GM12864 (cell line): ENCODE results near the gene HEPACAM.

ENCODE experiments used
- DNase-seq: peaks from one replicate; pipeline ENCODE4 v3.0.0-alpha.2; 2011; ENCODE audit warnings: low read depth
- H3K4me3 ChIP-seq: 2 replicates; pipeline ENCODE4 v1.5.1; 2011; ENCODE audit warnings: mild to moderate bottlenecking, low read depth, low read length, control low read depth
- CTCF ChIP-seq: IDR thresholded peaks from 2 replicates; pipeline ENCODE4 v1.5.1; 2011; ENCODE audit warnings: low read depth, mild to moderate bottlenecking, moderate library complexity, low read length, control low read depth, inconsistent platforms; ENCODE audit errors: missing control alignments

HEPACAM gene

GRCh38 chr11:124876818-124877630, 58.8 kb downstream of the HEPACAM start:
- H3K4me3 ChIP-seq = peak overlapping the region; percentile 71
- TF ChIP-seq CTCF = no peak
- no peak for DNase-seq

GRCh38 chr11:124875943-124876817, 59.7 kb downstream of the HEPACAM start:
- H3K4me3 ChIP-seq = peak overlapping the region; percentile 71
- TF ChIP-seq CTCF = peak; percentile 71
- DNase-seq = peak; percentile 30

- no peak for TF ChIP-seq CTCF
- no peak overlapping the region for H3K4me3 ChIP-seq
- DNase-seq = no peak
These were observed 60.4 kb downstream of the HEPACAM start for GRCh38 chr11:124875401-124875800.

- TF ChIP-seq CTCF = no peak
- no peak overlapping the region for H3K4me3 ChIP-seq
- DNase-seq = no peak
These were observed 61.1 kb downstream of the HEPACAM start for GRCh38 chr11:124874571-124875255.

- no peak overlapping the region for H3K4me3 ChIP-seq
- DNase-seq = no peak
- no peak for TF ChIP-seq CTCF
These were observed 61.9 kb downstream of the HEPACAM start for GRCh38 chr11:124873951-124874350.

GRCh38 chr11:124872741-124873140, 63.1 kb downstream of the HEPACAM start:
- no peak overlapping the region for H3K4me3 ChIP-seq
- DNase-seq = no peak
- TF ChIP-seq CTCF = no peak
